Globus pallidus (tissue), 1 donor: Measurements from ENCODE around the gene SMG6.
"Not testable (repeated sequence)": the region's sequence is repeated elsewhere in the genome, so short reads cannot be mapped to it uniquely, and the experiment has no call there.

ENCODE experiments used
- DNase-seq: peaks from one replicate; pipeline ENCODE4 v3.0.0-alpha.2; 2015; ENCODE audit warnings: low spot score

Gene SMG6

GRCh38 chr17:2144701-2145100 is 158.9 kb downstream of the SMG6 start:
- DNase-seq = no peak

GRCh38 chr17:2143332-2143731 is 160.3 kb downstream of the SMG6 start:
- no peak for DNase-seq

DNA sequence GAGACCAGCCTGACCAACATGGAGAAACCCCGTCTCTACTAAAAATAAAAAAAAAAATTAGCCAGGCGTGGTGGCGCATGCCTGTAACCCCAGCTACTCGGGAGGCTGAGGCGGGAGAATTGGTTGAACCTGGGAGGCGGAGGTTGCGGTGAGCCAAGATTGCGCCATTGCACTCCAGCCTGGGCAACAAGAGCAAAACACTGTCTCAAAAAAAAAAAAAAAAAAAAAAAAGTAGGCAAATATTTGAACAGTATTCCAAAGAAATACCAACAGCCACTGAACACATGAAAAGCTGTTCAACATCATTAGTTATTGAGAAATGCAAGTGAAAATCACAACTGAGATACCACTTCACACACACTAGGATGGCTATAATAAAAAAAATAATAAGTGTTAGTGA is 160.9 kb downstream of the SMG6 start:
- DNase-seq = not testable (repeated sequence)

DNA sequence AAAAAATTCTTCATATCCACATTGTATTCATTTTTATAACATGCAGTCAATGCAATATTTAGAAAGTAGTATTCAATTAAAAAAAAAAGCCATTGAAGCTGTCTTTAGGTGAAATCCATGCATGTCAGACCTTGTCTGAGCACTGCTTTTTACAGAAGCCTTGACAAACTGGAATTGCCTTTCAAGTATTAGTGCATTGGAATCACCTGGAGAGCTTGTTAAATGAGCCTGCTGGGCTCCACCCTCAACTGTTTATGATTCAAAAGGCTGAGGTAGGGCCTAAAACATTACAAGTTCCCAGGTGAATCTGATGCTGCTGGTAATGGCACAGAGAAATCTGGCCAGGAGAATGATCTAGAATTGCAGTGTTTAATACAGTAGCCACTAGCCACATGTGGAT is 162.9 kb downstream of the SMG6 start:
- DNase-seq = no peak

DNA sequence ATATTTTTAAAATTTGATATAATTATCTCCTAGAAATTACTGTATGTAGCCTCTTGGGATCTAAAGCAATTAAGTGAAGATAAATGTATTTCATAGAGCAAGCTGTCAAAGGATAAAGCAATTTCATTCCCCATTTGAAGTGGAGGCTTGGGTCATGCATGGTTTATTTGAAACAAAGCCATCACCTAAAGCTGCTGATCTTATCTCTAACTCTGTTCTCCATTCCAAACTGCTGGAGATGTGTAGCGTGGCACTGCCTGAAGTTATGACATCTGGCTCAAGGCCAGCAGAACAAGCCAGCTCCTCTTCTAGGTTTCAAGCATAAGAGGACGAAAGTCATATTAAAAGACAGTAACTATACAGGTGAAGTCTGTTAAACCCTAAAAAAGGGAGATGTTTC is 164.8 kb downstream of the SMG6 start:
- no peak for DNase-seq

GRCh38 chr17:2138318-2138717 is 165.3 kb downstream of the SMG6 start:
- DNase-seq = no peak

DNA sequence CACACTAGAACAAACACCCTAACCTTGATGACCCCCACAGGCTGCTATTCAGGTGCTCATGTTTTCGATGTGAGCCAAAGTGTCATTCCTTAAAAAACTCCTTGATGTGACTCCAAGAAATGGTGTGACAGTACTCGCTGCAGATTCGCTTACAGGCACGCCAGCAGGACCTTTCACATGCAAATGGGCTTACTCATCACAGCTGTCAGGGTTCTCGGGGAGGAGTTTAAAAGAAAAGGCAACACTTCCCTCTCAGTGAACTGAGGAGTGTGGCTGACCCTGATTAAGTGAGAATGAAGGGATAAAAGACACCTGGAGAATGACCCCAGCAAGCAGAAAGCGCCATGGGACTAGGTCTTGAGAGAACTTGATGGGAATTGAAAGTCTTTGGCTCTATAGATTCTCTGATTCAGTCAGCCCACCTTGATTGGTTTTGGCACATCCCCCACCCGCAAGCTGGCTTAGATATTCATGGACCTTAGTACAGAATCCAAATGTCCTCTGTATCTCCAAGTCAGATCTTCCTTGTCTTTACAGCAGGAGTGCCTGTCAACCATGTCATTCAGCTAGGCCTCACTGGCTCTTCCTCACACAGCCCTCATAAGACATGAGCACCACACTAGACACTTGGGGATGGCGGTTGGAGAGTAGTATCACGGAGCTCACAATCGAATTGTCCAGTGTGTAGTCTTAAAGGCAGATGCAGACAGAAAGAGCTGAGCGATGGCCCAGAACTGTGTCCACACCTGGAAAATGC is 166.1 kb downstream of the SMG6 start:
- DNase-seq = no peak

DNA sequence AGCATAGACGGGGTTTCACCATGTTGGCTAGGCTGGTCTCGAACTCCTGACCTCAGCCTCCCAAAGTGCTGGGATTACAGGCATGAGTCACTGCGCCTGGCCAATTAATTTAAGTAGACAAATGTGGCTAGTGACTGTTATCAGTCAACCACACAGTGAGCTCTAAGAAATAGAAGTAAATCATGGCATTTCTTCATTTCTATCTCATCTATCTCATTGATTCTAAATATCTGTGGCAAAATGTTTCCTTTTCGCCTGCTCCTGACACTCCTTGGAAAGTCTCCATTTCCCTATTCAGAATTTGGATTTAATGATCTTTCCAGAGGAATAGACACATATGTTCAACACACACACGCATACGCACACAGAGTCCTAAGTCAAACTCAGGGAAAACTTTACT is 167.3 kb downstream of the SMG6 start:
- DNase-seq = no peak

DNA sequence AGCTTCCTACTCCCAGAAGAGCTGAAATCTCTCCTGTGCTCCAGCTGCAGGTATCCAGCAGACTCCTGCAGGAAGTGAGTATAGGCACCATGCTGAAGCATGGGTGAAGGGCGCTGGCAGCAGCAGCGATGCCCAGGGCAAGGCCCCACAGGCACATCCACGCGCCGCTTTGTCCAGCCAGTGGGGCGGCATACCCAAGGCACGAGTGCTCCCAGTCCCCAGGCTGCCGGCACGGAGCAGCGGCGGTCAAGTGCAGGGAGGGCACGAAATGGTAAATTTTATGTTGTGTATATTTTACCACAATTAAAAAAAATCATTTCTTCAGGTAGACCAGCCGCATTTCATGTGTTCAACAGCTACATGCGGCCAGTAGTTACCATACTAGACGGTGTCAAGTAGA is 175.6 kb downstream of the SMG6 start:
- DNase-seq = no peak

DNA sequence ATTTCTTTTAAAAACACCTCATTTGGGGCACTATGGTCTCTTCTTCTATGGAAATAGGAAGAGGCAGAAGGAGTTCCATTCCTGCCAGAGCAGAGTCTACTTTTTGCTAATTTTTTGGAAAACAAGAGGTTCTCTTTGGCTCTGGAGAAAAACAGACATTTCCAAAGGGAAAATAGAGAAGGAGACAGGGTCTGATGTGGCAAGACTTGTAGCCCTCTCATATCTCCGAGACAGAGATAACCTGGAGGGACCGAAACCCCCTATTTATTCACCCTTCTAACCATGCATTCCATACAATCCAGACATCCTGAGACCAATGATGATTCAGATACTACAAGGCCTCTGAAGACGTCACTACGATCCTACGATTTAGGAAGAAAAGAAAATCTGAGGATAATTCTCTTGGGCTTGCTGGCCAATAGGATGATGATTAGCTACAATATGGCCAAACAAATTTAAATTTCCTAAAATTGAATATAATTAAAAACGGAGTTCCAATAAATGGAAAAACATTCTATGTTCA is 178.5 kb downstream of the SMG6 start:
- no peak for DNase-seq

DNA sequence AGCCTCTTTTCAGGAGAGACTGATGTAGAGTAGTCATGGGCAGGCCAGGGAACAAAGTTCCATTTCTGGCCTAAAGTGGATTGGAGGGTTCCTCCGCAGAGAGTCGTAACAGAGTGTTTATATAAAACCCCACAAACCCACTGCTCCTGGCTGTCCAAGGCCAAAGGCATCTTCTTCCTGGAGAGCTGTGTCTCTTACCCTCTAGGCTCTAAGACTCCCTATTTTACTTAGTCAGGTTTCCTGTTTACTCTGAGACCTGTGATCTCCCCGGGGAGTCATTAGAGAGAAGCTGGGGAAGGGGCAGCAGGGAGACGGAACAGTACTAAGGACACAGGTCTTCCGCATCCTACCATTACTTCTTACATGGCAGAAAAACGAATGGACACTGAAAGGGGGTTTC is 179.2 kb downstream of the SMG6 start:
- DNase-seq = no peak

DNA sequence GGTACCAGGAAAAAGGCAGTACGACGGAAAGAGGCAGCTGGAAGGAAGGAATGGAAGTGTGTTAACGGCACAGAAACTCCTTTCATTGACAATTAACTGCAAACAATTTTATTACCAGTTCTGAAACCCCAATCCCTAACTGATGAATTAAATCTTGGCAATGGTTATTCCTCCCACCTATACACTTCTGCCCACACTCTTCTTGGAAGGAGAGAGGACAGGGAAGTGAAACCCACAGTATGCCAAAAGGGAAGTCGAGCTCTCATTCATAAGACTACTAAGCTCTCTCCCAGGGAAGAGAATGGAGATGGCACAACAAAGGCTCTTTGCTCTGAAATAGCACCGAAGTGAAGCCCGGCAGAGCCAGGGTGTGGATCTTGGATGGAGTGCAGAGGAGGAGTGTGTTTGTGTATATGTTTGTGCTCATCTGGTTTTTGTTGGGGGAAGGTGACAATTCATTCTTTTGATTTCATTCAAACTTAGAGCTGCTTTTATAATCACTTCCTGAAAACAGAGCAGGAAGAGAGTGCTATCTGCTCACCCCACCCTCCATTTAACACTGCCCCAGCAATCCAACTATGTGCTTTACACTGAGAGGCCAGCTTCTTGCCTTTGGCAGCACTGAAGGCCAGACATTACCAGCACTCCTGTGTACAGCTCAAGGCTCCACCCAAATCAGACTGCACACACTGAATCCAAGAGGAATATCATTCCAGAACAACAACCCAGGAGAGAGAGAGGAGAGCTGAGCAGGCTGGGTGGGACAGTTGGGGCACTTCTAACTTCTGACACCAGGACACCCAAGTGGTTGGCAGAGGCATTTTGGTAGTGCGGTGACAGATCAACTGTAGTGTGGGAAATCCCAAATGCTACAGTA is 180.0 kb downstream of the SMG6 start:
- DNase-seq = peak; percentile 54

DNA sequence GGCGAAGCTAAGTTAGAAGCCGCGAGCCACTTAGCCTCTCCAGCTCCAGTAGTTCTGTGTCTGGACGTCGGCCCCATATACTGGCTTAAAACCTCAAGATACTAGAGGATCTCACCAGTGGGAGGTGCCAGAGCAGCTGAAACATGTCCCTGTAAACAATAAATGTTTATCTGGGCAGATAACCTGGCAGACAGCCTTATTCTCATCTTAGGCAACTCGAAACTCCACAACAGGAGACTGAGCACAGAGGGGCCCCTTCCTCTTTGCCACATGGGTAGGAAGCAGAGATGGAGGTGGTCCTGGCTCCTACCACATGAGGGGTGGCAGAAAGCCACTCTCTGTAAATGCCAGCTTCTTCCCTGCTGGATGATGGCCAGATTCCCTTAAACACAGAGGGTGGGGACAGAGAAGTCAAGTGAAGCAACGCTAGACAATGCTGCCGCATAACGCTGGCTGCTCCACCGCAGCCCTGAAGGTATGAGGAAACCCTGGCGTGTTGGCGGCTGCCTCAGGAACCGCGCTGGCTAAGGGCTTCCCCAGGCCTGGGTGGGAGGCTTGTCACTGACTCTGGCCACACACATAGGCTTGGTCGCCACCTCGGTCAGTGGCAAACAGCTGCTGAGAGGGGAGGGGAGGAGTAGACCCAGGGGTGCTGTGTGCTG is 180.8 kb downstream of the SMG6 start:
- peak; percentile 46 for DNase-seq

GRCh38 chr17:2120586-2121335 is 182.8 kb downstream of the SMG6 start:
- no peak for DNase-seq

GRCh38 chr17:2113279-2113622 is 190.3 kb downstream of the SMG6 start:
- no peak for DNase-seq

DNA sequence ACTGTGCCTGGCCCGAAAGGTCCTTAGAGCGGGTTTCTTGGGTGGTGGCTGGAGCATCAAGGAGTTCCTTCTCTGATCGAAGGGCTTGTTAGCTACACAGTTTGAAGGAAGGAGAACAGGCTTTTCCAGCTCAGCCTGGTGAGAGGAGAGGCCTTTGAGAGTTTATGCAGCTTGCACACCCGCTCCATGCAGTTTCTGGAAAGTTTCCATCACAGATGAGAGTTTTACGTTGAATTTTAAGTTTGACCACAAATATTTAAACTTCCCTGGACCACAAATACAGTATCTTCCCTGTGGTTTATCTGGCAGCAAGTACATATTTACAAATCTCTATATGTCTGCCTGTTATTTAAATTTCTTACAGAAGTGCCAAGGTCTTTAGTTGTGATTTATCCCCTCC is 191.9 kb downstream of the SMG6 start:
- DNase-seq = no peak

GRCh38 chr17:2110436-2110835 is 193.1 kb downstream of the SMG6 start:
- no peak for DNase-seq

GRCh38 chr17:2108170-2108569 is 195.4 kb downstream of the SMG6 start:
- no peak for DNase-seq

- DNase-seq = no peak
These were observed 196.1 kb downstream of the SMG6 start for GRCh38 chr17:2107506-2107905.

DNA sequence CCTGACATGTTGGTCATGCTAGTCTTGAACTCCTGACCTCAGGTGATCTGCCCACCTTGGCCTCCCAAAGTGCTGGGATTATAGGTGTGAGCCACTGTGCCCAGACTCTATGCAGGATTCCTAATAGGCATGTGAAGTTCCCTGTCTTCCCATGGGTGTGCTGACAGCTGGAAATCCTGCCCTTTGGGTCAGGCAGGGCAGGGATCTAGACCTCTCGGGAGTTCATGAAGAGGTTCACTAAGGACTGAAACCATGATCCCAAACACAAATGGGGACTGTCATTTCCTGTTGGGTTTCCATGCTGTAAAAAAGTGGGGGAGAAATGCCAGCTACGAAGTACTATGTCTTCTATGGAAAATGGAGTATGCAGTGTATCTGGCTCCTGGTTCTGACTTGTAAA is 196.5 kb downstream of the SMG6 start:
- DNase-seq = no peak

- DNase-seq = no peak
These were observed 197.2 kb downstream of the SMG6 start for GRCh38 chr17:2106308-2106955.

DNA sequence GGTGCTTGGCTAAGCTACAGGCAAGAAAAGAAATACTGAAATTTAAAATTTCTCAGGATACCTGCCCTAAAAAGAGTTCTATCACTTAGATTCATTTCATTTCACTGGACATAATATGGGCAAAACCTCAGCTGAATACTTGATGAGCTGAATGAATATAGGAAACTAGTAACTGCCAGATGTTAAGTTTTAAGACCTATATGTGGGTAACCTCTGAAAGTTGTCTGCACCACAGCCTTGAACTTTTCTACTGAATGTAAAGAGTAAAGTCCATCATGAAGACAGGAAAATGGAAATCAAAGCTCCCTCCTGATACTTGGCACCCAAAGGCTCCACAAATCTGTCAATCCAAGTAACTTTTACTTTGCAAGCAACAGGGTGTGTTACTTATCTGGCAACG is 197.9 kb downstream of the SMG6 start:
- DNase-seq = no peak
